ENCODE results near the gene DR1.

The DR1 gene

DNA sequence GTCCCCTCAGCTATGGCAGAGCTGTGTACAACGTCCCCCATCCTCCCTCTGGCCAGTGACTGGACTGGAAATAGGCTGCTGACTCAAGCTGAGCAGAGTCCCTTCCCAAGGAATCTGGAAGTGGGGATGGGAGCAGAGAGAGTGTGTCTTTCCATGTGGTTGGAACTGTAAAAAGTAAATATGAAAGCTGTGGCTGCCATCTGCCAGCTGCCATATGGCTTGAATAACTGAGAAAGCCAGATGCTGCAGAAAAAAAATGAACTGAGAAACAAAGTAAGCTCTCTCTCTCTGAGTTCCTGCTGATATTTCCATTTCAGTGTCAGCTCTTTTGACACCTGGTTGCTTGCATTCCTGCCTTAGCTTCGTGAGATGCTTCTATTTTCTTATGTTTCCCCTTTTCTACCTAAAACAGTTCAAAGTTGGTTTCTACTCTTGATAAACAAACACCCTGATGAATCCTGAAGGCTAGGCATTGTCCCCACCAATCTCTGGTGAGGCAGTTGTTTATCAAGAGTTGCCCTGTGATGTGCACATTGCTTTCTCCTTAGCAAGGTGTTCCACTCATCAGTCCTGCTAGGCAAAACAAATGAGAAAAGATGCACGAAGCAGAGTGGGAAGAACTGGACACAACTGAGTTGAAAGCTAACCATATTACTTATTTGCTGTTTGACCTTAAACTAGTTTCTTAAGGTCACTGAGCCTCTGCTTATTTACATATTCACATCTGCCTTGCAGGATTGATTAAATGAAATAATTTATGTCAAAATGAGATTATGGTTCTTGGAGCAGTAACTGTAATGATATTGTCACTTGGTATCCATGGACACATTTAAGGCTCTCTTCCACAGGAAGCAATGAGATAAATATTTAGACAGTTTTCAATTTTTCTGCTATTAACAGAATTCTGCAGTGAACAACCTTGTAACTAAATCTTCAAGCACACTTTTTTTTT lies 16.6 kb upstream of the DR1 start:
- no peak overlapping the region for H3K4me3 ChIP-seq (ENCODE audit: low read depth, low read length)
- no peaks in the 10 kb centered on the region for H3K4me1 ChIP-seq
- H3K9me3 ChIP-seq (ENCODE audit: control insufficient read depth, low read length) = no peaks in the 10 kb centered on the region
- H3K9ac ChIP-seq = no peak overlapping the region
- no peaks in the 10 kb centered on the region for H3K36me3 ChIP-seq (ENCODE audit: control insufficient read depth, insufficient read depth, low read length)
- no peak overlapping the region for H2AFZ ChIP-seq
- no peaks in the 10 kb centered on the region for H3K27me3 ChIP-seq (ENCODE audit: control insufficient read depth, insufficient read depth, low read length)
- H3K79me2 ChIP-seq = no peaks in the 10 kb centered on the region
- H3K4me2 ChIP-seq (ENCODE audit: low read length) = no peak overlapping the region
- TF ChIP-seq, protein P1, sequence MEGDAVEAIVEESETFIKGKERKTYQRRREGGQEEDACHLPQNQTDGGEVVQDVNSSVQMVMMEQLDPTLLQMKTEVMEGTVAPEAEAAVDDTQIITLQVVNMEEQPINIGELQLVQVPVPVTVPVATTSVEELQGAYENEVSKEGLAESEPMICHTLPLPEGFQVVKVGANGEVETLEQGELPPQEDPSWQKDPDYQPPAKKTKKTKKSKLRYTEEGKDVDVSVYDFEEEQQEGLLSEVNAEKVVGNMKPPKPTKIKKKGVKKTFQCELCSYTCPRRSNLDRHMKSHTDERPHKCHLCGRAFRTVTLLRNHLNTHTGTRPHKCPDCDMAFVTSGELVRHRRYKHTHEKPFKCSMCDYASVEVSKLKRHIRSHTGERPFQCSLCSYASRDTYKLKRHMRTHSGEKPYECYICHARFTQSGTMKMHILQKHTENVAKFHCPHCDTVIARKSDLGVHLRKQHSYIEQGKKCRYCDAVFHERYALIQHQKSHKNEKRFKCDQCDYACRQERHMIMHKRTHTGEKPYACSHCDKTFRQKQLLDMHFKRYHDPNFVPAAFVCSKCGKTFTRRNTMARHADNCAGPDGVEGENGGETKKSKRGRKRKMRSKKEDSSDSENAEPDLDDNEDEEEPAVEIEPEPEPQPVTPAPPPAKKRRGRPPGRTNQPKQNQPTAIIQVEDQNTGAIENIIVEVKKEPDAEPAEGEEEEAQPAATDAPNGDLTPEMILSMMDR (IDR thresholded peaks at IDR 0.05) = no peak
- H3K27ac ChIP-seq = no peak overlapping the region

GRCh38 chr1:93330196-93330595 lies 15.5 kb upstream of the DR1 start:
- H3K4me1 ChIP-seq = no peaks in the 10 kb centered on the region
- H3K36me3 ChIP-seq (ENCODE audit: control insufficient read depth, insufficient read depth, low read length) = no peaks in the 10 kb centered on the region
- H3K27ac ChIP-seq = no peak overlapping the region
- H3K4me3 ChIP-seq (ENCODE audit: low read depth, low read length) = no peak overlapping the region
- no peak overlapping the region for H3K9ac ChIP-seq
- H3K4me2 ChIP-seq (ENCODE audit: low read length) = no peak overlapping the region
- H3K79me2 ChIP-seq = no peaks in the 10 kb centered on the region
- no peaks in the 10 kb centered on the region for H3K27me3 ChIP-seq (ENCODE audit: control insufficient read depth, insufficient read depth, low read length)
- H3K9me3 ChIP-seq (ENCODE audit: control insufficient read depth, low read length) = no peaks in the 10 kb centered on the region
- TF ChIP-seq, protein P1 (IDR thresholded peaks at IDR 0.05) = no peak
- no peak overlapping the region for H2AFZ ChIP-seq

- Histone ChIP-seq H3K4me1 (no peaks in the 10 kb centered on the region), H2AFZ (no peak overlapping the region), H3K27ac (no peak overlapping the region), H3K79me2 (no peaks in the 10 kb centered on the region), H3K4me2 (ENCODE audit: low read length) (no peak overlapping the region), H3K9me3 (ENCODE audit: control insufficient read depth, low read length) (no peaks in the 10 kb centered on the region), H3K27me3 (ENCODE audit: control insufficient read depth, insufficient read depth, low read length) (no peaks in the 10 kb centered on the region), H3K9ac (no peak overlapping the region), H3K4me3 (ENCODE audit: low read depth, low read length) (no peak overlapping the region), H3K36me3 (ENCODE audit: control insufficient read depth, insufficient read depth, low read length) (no peaks in the 10 kb centered on the region)
- TF ChIP-seq, protein P1 (IDR thresholded peaks at IDR 0.05) = no peak
These were observed 15.1 kb upstream of the DR1 start for GRCh38 chr1:93330617-93331016.

DNA sequence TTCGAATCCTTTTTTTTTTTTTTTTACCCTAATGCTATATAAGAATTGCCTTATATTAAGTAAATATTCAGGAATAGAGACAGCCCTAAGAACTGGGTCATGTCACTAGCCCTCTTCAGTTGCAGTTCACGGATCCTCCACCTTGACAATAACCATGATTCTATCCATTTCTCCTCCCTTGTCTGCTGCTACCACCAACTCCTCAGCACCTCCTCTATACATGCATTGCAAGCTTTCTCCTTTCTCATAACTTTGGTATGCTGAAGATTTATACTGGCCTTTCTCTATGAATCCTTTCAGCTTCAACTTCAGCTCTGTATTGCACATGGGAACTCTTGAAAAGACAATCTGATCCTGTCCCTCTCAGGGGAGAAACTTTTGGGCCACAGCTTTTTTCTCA lies 14.3 kb upstream of the DR1 start:
- Histone ChIP-seq H3K79me2 (no peaks in the 10 kb centered on the region), H3K27ac (no peak overlapping the region), H3K9ac (no peak overlapping the region), H3K4me1 (no peaks in the 10 kb centered on the region), H3K27me3 (ENCODE audit: control insufficient read depth, insufficient read depth, low read length) (no peaks in the 10 kb centered on the region), H3K9me3 (ENCODE audit: control insufficient read depth, low read length) (no peaks in the 10 kb centered on the region), H3K4me3 (ENCODE audit: low read depth, low read length) (no peak overlapping the region), H3K36me3 (ENCODE audit: control insufficient read depth, insufficient read depth, low read length) (no peaks in the 10 kb centered on the region), H2AFZ (no peak overlapping the region), H3K4me2 (ENCODE audit: low read length) (no peak overlapping the region)
- TF ChIP-seq, protein P1 (IDR thresholded peaks at IDR 0.05) = no peak

DNA sequence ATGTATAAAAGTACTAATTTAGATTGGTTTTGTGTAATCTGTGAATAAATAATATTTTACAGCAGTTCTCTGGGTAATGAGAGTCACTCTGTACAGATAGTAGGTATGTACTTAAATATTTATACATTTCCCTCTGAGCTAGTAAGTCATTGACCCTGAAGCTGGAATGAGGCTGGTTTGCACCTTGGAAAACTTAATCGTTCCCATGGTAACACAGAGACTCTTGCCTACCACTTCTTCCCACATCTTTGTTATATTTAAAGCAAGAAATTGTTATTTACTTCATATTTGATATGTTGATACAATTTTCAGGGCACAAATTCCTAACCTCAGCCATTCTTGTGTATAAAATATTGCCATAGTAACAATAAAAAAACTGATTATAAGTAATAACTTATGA lies 13.3 kb upstream of the DR1 start:
- H3K4me2 ChIP-seq (ENCODE audit: low read length) = no peak overlapping the region
- H3K9me3 ChIP-seq (ENCODE audit: control insufficient read depth, low read length) = no peaks in the 10 kb centered on the region
- H3K9ac ChIP-seq = no peak overlapping the region
- no peaks in the 10 kb centered on the region for H3K79me2 ChIP-seq
- TF ChIP-seq, protein P1 (IDR thresholded peaks at IDR 0.05) = no peak
- no peaks in the 10 kb centered on the region for H3K27me3 ChIP-seq (ENCODE audit: control insufficient read depth, insufficient read depth, low read length)
- H3K4me3 ChIP-seq (ENCODE audit: low read depth, low read length) = no peak overlapping the region
- no peak overlapping the region for H2AFZ ChIP-seq
- no peaks in the 10 kb centered on the region for H3K4me1 ChIP-seq
- no peaks in the 10 kb centered on the region for H3K36me3 ChIP-seq (ENCODE audit: control insufficient read depth, insufficient read depth, low read length)
- H3K27ac ChIP-seq = no peak overlapping the region
